Panc1 (cell line): ENCODE results near the gene SSR2. TPM values are rescaled to one million over a fixed set of nuclear protein-coding genes. Genes with fewer than 3 reads are reported as not detected.

Experiments used
- ATAC-seq: fragments of 200-7000 bp; cut with Tn5 transposase; 2 replicates; pipeline ENCODE4 v1.9.1; 2020; ENCODE audit warnings: mild to moderate bottlenecking, moderate library complexity
- BruUV-seq: library from RNA; stranded (reverse); fragments of 400-500 nt; replicated peaks from 2 replicates; lab custom pipeline; 2021; lab: Mats Ljungman, UMichigan
- CTCF ChIA-PET: fragments of 300-600 bp; sonication (Branson Sonifier 250); formaldehyde crosslinking; loops from one replicate; lab custom pipeline; 2022; ENCODE audit warnings: antibody characterized with exemption; lab: Charles Lee
- POLR2A ChIA-PET: fragments of 300-600 bp; sonication (Branson Sonifier 250); formaldehyde crosslinking; loops from one replicate; lab custom pipeline; 2022; ENCODE audit warnings: antibody characterized with exemption; lab: Charles Lee
- DNase-seq: peaks from one replicate; pipeline ENCODE4 v3.0.0-alpha.2; 2010; ENCODE audit warnings: low read depth, low spot score
- H3K27ac ChIP-seq: 2 replicates; pipeline ENCODE4 v1.5.1; 2011; ENCODE audit warnings: mild to moderate bottlenecking, low read length, inconsistent platforms
- H3K27me3 ChIP-seq: fragments of 200-500 bp; sonication (Bioruptor generic); 2 replicates; pipeline ENCODE4 v1.6.0; 2014; ENCODE audit warnings: low read length, inconsistent platforms; ENCODE audit not compliant: control insufficient read depth, insufficient read depth
- H3K36me3 ChIP-seq: fragments of 200-500 bp; sonication (Bioruptor generic); 2 replicates; pipeline ENCODE4 v1.5.1; 2014; ENCODE audit warnings: inconsistent platforms, mild to moderate bottlenecking, low read length, moderate library complexity; ENCODE audit not compliant: control insufficient read depth, insufficient read depth
- H3K4me1 ChIP-seq: 2 replicates; pipeline ENCODE4 v1.5.1; 2011; ENCODE audit warnings: inconsistent platforms, mild to moderate bottlenecking, low read length, moderate library complexity; ENCODE audit not compliant: control insufficient read depth, insufficient read depth
- H3K4me3 ChIP-seq, 2 experiments: 2 replicates each; pipeline ENCODE4 v1.5.1; 2011 to 2012; ENCODE audit warnings: low read depth in 2 of 2, low read length in 2 of 2, mild to moderate bottlenecking in 2 of 2, inconsistent platforms in 1 of 2, moderate library complexity in 1 of 2
- H3K9me3 ChIP-seq: fragments of 200-500 bp; sonication (Bioruptor generic); 2 replicates; pipeline ENCODE4 v1.5.1; 2014; ENCODE audit warnings: low read depth, mild to moderate bottlenecking, inconsistent platforms, low read length, moderate library complexity; ENCODE audit not compliant: control insufficient read depth, insufficient read depth
- POLR2AphosphoS5 ChIP-seq: IDR thresholded peaks from 2 replicates; pipeline ENCODE4 v1.6.1; 2012; ENCODE audit warnings: mild to moderate bottlenecking, low read depth, low read length, moderate library complexity
- SIN3A ChIP-seq: IDR thresholded peaks from 2 replicates; pipeline ENCODE4 v1.6.1; 2012; ENCODE audit warnings: low read depth, mild to moderate bottlenecking, low read length, moderate library complexity, borderline replicate concordance; ENCODE audit not compliant: insufficient read depth
- TCF7L2 ChIP-seq: IDR thresholded peaks from 2 replicates; pipeline ENCODE4 v1.6.1; 2011; ENCODE audit warnings: mild to moderate bottlenecking, low read depth, low read length, inconsistent platforms
- in situ Hi-C: cut with HindIII; loops from 2 replicates; pipeline ENCODE4 v1.10.0; 2016; ENCODE audit warnings: low sequenced_read_pairs, low pct_unique_long_range_greater_than_20kb
- intact Hi-C: fragments of 100-400 bp; cut with micrococcal nuclease; formaldehyde crosslinking; loops from one replicate; pipeline ENCODE4 v1.10.0; 2022; ENCODE audit not compliant: unreplicated experiment
- total RNA-seq: library from RNA; stranded (reverse); gene quantifications from one replicate; pipeline ENCODE4 v1.2.1, GENCODE V29; 2021; ENCODE audit not compliant: unreplicated experiment
- TF ChIP-seq, protein P1 (sequence below), 2 experiments: IDR thresholded peaks; 2 replicates each; pipeline ENCODE4 v1.6.1; 2011 to 2012; ENCODE audit warnings: low read depth in 2 of 2, control low read depth in 1 of 2, low read length in 1 of 2, mild to moderate bottlenecking in 1 of 2, moderate library complexity in 1 of 2; ENCODE audit not compliant: insufficient read depth in 1 of 2
- TF ChIP-seq, protein P2 (sequence below): fragments of 450-650 bp; IDR thresholded peaks from 2 replicates; pipeline ENCODE4 v1.5.1; 2017; ENCODE audit warnings: mild to moderate bottlenecking

Gene SSR2
- total RNA-seq, 1 experiment from 2014 or later = 252 TPM

DNA sequence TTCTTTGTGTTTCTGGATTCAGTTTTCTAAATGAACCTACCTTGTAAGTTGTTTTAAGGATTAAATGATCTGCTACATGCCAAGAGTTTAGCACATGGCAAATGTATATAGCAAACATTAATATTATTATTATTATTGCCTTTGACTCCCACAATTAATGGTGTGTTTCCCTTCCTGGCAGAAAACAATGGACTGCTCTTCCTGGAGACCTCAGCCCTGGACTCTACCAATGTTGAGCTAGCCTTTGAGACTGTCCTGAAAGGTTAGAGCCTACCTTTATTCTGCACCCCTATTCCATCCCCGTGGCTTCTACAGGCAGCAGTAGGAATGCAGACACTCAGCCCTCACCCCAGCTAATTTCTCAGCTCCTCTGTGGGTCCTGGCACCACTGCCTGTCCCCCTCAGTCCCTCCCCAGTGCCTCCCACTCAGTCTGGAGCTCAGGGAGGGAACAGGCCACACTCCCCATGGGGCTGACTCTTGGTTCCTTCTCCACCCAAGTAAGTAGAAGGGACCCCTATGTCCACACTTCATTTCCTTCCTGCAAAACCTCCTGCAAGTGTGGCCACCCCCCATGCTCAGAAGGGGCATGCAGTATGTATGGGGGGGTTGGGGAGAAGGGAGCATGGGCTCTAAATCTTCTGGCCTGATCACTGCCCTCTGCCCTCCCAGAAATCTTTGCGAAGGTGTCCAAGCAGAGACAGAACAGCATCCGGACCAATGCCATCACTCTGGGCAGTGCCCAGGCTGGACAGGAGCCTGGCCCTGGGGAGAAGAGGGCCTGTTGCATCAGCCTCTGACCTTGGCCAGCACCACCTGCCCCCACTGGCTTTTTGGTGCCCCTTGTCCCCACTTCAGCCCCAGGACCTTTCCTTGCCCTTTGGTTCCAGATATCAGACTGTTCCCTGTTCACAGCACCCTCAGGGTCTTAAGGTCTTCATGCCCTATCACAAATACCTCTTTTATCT lies 49.0 kb upstream of the SSR2 start:
- no TSS peak for BruUV-seq
- intact Hi-C loops = no loop called here
- no peak overlapping the region for H3K4me3 ChIP-seq
- ChIA-PET CTCF (no interaction called here), POLR2A (no interaction called here)
- H3K9me3 ChIP-seq = no peaks in the 10 kb centered on the region
- no peaks in the 10 kb centered on the region for H3K36me3 ChIP-seq
- ATAC-seq = no peak
- in situ Hi-C loops = no loop called here
- peak overlapping the region; percentile 36; the same call in 1 of the 2 replicates for H3K27ac ChIP-seq
- no peaks in the 10 kb centered on the region for H3K4me1 ChIP-seq
- no peak for TF ChIP-seq TCF7L2
- TF ChIP-seq, protein P1, sequence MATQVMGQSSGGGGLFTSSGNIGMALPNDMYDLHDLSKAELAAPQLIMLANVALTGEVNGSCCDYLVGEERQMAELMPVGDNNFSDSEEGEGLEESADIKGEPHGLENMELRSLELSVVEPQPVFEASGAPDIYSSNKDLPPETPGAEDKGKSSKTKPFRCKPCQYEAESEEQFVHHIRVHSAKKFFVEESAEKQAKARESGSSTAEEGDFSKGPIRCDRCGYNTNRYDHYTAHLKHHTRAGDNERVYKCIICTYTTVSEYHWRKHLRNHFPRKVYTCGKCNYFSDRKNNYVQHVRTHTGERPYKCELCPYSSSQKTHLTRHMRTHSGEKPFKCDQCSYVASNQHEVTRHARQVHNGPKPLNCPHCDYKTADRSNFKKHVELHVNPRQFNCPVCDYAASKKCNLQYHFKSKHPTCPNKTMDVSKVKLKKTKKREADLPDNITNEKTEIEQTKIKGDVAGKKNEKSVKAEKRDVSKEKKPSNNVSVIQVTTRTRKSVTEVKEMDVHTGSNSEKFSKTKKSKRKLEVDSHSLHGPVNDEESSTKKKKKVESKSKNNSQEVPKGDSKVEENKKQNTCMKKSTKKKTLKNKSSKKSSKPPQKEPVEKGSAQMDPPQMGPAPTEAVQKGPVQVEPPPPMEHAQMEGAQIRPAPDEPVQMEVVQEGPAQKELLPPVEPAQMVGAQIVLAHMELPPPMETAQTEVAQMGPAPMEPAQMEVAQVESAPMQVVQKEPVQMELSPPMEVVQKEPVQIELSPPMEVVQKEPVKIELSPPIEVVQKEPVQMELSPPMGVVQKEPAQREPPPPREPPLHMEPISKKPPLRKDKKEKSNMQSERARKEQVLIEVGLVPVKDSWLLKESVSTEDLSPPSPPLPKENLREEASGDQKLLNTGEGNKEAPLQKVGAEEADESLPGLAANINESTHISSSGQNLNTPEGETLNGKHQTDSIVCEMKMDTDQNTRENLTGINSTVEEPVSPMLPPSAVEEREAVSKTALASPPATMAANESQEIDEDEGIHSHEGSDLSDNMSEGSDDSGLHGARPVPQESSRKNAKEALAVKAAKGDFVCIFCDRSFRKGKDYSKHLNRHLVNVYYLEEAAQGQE (IDR thresholded peaks at IDR 0.05; ENCODE audit: insufficient read depth in 1 of 2, low read depth in 2 of 2, low read length in 1 of 2) = no peak
- TF ChIP-seq SIN3A = no peak
- TF ChIP-seq POLR2AphosphoS5 = no peak
- TF ChIP-seq, protein P2, sequence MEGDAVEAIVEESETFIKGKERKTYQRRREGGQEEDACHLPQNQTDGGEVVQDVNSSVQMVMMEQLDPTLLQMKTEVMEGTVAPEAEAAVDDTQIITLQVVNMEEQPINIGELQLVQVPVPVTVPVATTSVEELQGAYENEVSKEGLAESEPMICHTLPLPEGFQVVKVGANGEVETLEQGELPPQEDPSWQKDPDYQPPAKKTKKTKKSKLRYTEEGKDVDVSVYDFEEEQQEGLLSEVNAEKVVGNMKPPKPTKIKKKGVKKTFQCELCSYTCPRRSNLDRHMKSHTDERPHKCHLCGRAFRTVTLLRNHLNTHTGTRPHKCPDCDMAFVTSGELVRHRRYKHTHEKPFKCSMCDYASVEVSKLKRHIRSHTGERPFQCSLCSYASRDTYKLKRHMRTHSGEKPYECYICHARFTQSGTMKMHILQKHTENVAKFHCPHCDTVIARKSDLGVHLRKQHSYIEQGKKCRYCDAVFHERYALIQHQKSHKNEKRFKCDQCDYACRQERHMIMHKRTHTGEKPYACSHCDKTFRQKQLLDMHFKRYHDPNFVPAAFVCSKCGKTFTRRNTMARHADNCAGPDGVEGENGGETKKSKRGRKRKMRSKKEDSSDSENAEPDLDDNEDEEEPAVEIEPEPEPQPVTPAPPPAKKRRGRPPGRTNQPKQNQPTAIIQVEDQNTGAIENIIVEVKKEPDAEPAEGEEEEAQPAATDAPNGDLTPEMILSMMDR = no peak
- no peak for DNase-seq
- no peaks in the 10 kb centered on the region for H3K27me3 ChIP-seq

DNA sequence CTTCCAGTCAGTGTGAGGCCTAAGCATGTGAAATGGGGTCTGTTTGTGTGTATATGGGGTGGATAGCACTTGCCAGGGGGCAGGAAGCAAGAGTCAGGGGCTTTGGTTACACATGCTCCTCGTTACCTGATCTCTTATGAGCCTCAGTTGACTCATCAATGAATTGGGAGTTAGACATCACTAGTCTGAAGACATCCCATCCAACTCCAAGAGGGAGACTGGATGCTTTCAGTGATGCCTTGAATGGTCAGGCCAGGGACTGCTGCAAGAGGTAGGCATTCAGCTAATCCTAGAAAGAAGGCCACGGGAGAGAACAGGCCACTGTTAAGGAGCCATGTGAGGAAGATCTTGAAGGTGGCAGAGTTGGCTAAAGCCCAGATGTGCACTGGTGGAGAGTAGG lies 46.5 kb upstream of the SSR2 start:
- H3K4me3 ChIP-seq = no peak overlapping the region
- no TSS peak for BruUV-seq
- ATAC-seq (no peak), DNase-seq (no peak)
- H3K4me1 ChIP-seq = no peaks in the 10 kb centered on the region
- ChIA-PET POLR2A (no interaction called here), CTCF (interaction anchor here (0.6 to 1.3 kb wide), 3 partner anchors 9 to 129 kb away, joined by 3 to 14 read pairs (median 3); no protein-coding TSS in a partner anchor)
- H3K27ac ChIP-seq = no peak overlapping the region
- no peaks in the 10 kb centered on the region for H3K27me3 ChIP-seq
- in situ Hi-C loops (no loop called here), intact Hi-C loops (no loop called here)
- H3K9me3 ChIP-seq = no peaks in the 10 kb centered on the region
- no peaks in the 10 kb centered on the region for H3K36me3 ChIP-seq
- TF ChIP-seq TCF7L2 (no peak), POLR2AphosphoS5 (no peak), SIN3A (no peak)
- TF ChIP-seq, protein P2 = no peak
- TF ChIP-seq, protein P1 (IDR thresholded peaks at IDR 0.05; ENCODE audit: insufficient read depth in 1 of 2, low read depth in 2 of 2, low read length in 1 of 2) = no peak
